Smooth muscle cell of the brain vasculature (primary cell): Measurements from ENCODE around the gene ICE2.

Experiments used
- DNase-seq: peaks from one replicate; pipeline ENCODE4 v3.0.0-alpha.2; 2012; ENCODE audit warnings: low read depth, low spot score

The ICE2 gene, protein sequence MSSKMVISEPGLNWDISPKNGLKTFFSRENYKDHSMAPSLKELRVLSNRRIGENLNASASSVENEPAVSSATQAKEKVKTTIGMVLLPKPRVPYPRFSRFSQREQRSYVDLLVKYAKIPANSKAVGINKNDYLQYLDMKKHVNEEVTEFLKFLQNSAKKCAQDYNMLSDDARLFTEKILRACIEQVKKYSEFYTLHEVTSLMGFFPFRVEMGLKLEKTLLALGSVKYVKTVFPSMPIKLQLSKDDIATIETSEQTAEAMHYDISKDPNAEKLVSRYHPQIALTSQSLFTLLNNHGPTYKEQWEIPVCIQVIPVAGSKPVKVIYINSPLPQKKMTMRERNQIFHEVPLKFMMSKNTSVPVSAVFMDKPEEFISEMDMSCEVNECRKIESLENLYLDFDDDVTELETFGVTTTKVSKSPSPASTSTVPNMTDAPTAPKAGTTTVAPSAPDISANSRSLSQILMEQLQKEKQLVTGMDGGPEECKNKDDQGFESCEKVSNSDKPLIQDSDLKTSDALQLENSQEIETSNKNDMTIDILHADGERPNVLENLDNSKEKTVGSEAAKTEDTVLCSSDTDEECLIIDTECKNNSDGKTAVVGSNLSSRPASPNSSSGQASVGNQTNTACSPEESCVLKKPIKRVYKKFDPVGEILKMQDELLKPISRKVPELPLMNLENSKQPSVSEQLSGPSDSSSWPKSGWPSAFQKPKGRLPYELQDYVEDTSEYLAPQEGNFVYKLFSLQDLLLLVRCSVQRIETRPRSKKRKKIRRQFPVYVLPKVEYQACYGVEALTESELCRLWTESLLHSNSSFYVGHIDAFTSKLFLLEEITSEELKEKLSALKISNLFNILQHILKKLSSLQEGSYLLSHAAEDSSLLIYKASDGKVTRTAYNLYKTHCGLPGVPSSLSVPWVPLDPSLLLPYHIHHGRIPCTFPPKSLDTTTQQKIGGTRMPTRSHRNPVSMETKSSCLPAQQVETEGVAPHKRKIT

GRCh38 chr15:60478566-60479360 lies at the start of gene ICE2:
TSS of gene ICE2 (minus strand) at chr15:60479142. CDS start at chr15:60477977, 1,165 bp downstream.
- DNase-seq = peak; percentile 85

DNA sequence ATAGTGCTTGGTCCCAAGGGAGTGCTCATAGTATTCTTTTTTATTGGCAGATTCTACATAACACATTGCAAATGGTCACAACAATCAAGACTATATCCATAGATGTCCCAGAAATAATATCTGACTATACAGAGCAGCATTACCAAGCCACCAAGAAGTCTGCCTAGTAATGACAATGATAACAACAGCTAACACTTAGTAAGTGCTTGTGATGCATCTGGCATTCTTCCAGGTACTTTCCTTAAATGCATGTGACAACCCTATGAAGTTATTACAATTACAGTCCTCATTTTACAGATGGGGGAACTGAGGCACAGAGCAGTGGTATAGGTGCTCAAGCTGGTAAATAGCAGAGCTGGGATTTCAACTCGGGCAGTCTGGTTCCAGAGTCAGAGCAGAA lies 49.6 kb upstream of the ICE2 start:
- no peak for DNase-seq

GRCh38 chr15:60527456-60527855 lies 48.5 kb upstream of the ICE2 start:
- DNase-seq = no peak

- DNase-seq = no peak
These were observed 47.2 kb upstream of the ICE2 start for GRCh38 chr15:60526127-60526616.

DNA sequence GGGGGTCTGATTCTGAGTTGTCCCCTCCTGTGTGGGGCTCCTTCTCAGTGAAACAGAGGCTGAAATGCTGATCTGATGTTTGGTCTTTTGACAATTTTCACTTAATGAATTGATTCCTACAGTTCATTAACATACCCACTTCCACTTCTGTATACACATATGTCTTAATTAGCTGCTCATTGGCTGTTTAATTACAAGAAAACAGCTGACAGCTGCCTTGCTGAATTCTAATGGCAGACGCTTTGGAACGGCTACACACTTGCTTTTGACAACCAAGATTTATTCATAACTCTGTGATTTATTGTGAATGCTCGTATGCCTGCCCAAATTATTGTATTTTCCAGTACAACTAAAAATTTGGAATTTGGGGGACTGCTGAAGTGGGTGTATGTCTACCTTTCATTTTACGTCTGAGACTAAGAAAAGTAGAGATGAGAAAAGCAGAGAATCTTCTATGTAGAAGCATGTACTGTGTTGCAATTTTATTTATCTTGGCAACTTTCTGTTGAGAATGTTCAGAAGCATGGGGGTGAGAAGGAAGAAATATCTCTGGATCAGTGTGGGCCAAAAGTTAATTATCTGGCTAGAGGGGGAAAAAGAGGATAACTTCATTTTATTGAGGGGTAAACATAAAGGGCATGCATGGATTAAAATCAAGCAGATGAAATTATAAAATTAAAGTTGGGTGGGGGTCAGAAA lies 46.5 kb upstream of the ICE2 start:
- DNase-seq = no peak

DNA sequence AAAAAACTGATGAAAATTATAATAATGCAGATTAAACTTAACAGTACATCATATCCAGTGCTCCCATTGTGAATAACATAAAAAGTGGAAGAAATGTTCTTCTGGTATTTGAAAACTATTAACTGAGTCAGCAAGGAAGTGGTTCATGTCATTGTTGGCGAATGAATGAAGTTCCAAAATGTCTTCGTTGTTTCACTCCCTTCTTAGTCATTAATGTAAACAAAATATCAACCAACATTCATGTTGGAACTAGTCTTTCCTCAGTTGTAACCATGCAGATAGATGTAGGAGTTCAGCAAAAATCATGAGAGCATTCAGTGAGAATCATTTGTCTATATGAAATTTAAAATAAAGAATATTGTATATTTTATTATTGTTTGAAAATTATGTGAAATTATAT lies 44.1 kb upstream of the ICE2 start:
- DNase-seq = no peak

DNA sequence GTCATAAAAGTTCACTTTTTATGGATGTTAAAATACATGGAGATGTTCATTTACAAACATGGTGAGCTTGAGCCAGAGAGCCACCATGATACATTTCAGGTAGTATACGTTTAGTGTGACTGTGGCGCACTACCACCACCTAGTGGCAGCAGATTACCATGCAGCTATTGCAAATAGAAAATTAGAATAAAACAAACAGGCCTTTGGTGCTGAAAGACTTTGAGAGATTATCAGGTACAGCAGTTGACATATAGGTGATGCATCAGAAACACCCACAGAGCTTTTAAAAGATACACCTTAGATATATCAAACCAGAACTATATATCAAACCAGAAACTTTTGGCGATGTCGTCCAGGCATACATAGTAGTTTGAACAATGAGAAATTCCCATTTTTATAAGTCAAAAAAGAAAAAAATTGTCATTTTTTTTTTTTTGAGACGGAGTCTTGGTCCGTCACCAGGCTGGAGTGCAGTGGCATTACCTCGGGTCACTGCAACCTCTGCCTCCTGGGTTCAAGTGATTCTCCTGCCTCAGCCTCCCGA lies 42.0 kb upstream of the ICE2 start:
- DNase-seq = peak; percentile 52

- no peak for DNase-seq
These were observed 41.3 kb upstream of the ICE2 start for GRCh38 chr15:60520013-60520824.

GRCh38 chr15:60519218-60519617 lies 40.3 kb upstream of the ICE2 start:
- DNase-seq = no peak

- DNase-seq = no peak
These were observed 39.6 kb upstream of the ICE2 start for GRCh38 chr15:60518511-60518910.

DNA sequence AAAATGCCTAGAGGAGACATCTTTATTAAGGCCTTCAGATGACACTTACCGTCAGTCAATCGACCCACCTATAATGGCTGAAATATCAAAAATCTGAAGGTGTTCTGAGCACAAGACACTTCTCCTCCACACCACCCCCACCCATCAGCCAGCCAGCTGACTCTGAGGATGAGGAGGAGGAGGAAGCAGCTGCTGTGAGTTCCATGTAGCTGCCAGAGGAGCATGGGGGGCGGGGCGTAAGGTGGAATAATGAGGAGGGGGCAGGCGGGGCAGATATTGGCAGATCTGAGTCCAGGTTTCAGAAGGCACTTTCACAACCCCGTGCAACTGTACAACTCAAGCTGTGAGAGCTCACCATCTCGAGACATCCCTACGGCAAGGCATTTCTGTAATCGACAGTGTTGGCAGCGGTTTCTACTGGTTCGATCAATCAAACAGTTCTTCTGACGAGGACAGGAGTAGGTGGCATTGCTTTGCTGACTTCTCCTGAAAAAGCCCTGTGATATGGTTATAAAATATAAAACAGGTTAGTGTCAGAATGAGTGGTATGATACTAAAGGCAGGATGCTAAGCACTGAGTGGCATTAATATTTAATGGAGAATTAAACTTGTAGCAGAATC lies 35.4 kb upstream of the ICE2 start:
- no peak for DNase-seq

- no peak for DNase-seq
These were observed 34.7 kb upstream of the ICE2 start for GRCh38 chr15:60513676-60514075.

DNA sequence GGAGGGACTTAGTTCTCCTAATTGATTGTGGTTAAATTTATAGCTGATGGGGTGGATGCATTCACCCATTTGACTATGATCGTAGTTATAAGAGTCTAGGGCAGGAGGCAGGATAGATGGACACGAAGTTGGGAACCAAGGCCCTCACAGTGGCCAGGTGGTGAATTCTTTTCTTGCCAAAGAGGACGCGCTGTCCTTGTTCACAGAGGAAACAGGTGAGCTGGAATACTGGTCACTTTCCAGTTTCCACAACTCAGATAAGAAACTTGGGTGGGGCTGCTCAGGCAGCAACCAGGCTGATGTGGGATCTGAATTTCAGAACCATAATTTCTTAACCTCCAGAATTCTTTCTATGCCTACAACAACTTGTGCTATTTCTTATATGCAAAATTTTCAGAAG lies 34.0 kb upstream of the ICE2 start:
- DNase-seq = no peak

GRCh38 chr15:60511351-60512031 lies 32.5 kb upstream of the ICE2 start:
- no peak for DNase-seq

DNA sequence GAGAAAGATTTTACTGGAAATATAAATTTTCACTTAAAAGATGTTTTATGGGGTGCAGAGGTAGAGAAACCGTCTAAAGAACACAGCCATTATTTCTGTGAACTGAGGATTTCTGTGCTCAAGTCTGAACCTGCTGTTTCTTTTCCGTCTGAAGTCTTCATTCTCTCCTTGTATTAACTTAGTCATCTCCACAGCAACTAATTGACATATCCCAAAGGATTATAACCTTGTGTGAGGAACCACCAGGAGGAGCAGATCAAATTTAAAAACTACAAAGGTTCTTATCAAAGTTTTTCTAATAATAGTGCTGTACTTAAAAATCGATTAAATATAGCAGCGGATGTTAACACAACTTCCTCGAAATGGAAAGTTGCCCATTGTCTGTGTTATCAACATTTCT lies 31.1 kb upstream of the ICE2 start:
- DNase-seq = no peak

- no peak for DNase-seq
These were observed 30.5 kb upstream of the ICE2 start for GRCh38 chr15:60509470-60509869.

DNA sequence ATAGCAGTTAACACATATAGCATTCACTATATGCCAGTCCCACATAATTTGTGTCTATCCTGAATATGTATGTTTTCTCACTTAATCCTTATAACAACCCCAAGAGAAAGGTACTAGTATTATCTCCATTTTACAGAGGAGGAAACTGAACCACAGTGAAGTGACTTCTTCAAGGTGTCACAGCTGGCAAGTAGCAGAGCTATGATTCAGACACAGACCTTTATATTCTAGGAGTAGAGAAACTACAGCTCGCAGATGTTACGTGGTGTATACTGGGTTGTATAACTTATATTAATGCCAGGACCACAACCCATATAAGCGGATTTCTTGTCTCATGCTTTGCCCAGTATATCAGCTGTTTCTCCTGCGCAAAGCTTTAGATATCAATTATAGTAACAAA lies 29.5 kb upstream of the ICE2 start:
- DNase-seq = no peak

DNA sequence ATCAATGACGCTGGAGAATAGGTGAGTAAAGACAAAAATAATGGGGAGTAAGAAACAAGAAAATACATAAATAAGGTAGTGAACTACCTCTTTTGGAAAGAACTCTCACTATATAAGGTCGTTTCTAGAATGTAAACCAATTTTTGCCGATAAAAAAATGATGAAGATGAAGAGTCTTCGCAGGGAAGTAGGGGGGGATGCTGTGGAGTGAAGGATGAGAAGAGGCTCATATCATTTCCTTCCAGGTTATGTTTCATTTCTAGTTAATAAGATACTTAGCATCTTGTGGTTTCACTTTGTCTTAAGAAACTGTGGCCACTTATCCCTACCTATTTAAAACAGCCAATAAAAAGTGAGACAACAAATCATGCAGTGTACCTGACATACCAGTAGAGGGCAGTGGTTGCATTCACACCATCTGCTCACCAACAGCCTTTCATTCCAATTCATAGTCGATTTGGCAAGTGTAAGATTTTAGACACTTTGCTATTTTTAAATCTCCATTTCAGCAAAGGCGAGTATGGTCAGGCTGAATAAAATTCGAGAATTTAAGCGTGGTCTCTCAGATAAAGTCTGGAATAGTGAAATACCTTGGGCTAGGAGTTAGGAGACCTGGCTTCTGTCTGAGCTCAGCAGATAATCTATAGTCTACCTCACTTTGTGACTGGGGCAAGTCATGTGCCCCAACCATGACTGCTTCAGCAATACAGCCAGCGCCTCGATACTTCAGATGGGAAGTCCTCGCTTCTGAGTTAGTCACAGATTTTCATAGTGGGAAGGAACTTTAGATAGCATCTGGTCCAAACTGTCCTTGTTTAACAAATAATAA lies 28.9 kb upstream of the ICE2 start:
- peak; percentile 31 for DNase-seq
